PC-3 (cell line): ENCODE results near the gene LMNA.
"Not testable (repeated sequence)": the region's sequence is repeated elsewhere in the genome, so short reads cannot be mapped to it uniquely, and the experiment has no call there.

ENCODE experiments used
- CTCF ChIP-seq: fragments of 300-600 bp; sonication (generic); conservative IDR thresholded peaks from 2 replicates; pipeline ENCODE4 v1.5.1; 2017; ENCODE audit warnings: antibody characterized with exemption, low read depth, mild to moderate bottlenecking, low read length
- EZH2 ChIP-seq: fragments of 300-600 bp; sonication (generic); IDR thresholded peaks from one replicate; pipeline ENCODE4 v1.6.1; 2017; ENCODE audit warnings: antibody characterized with exemption, mild to moderate bottlenecking, low read length; ENCODE audit not compliant: unreplicated experiment
- EZH2phosphoT487 ChIP-seq: fragments of 300-600 bp; sonication (generic); IDR thresholded peaks from 2 replicates; pipeline ENCODE4 v1.6.1; 2018; ENCODE audit warnings: mild to moderate bottlenecking, antibody characterized with exemption, low read length, borderline replicate concordance

- not testable (repeated sequence) for TF ChIP-seq CTCF, EZH2, EZH2phosphoT487
Measured at GRCh38 chr1:156186347-156187177, 72.1 kb downstream of the LMNA start.
